Nephron (organoid): ENCODE measurements around the gene GPR132.
"Not testable (repeated sequence)": the region's sequence is repeated elsewhere in the genome, so short reads cannot be mapped to it uniquely, and the experiment has no call there.

Experiments used
- H3K27ac Mint-ChIP-seq, 3 experiments: 2 replicates each; pipeline ENCODE4 v1.8.0; 2020; ENCODE audit warnings: mixed read lengths in 3 of 3, mild to moderate bottlenecking in 2 of 3, moderate library complexity in 1 of 3
- H3K27me3 Mint-ChIP-seq: 2 replicates; pipeline ENCODE4 v1.8.0; 2021; ENCODE audit warnings: low read depth, mild to moderate bottlenecking, moderate library complexity, mixed read lengths
- H3K36me3 Mint-ChIP-seq: 2 replicates; pipeline ENCODE4 v1.8.0; 2020; ENCODE audit warnings: low read depth, mixed read lengths
- H3K4me1 Mint-ChIP-seq: 2 replicates; pipeline ENCODE4 v1.8.0; 2020; ENCODE audit warnings: mixed read lengths
- H3K4me3 Mint-ChIP-seq, 3 experiments: 2 replicates each; pipeline ENCODE4 v1.8.0; 2020; ENCODE audit warnings: mild to moderate bottlenecking in 3 of 3, mixed read lengths in 3 of 3, moderate library complexity in 2 of 3
- H3K9me3 Mint-ChIP-seq: 2 replicates; pipeline ENCODE4 v1.8.0; 2020; ENCODE audit warnings: mixed read lengths
- TF ChIP-seq, protein P1 (sequence below), 3 experiments: fragments of 200-600 bp; sonication (generic); IDR thresholded peaks; one replicate each; pipeline ENCODE4 v1.5.0; 2021; ENCODE audit warnings: antibody characterized with exemption in 3 of 3; ENCODE audit not compliant: unreplicated experiment in 3 of 3

GPR132 gene, protein sequence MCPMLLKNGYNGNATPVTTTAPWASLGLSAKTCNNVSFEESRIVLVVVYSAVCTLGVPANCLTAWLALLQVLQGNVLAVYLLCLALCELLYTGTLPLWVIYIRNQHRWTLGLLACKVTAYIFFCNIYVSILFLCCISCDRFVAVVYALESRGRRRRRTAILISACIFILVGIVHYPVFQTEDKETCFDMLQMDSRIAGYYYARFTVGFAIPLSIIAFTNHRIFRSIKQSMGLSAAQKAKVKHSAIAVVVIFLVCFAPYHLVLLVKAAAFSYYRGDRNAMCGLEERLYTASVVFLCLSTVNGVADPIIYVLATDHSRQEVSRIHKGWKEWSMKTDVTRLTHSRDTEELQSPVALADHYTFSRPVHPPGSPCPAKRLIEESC

DNA sequence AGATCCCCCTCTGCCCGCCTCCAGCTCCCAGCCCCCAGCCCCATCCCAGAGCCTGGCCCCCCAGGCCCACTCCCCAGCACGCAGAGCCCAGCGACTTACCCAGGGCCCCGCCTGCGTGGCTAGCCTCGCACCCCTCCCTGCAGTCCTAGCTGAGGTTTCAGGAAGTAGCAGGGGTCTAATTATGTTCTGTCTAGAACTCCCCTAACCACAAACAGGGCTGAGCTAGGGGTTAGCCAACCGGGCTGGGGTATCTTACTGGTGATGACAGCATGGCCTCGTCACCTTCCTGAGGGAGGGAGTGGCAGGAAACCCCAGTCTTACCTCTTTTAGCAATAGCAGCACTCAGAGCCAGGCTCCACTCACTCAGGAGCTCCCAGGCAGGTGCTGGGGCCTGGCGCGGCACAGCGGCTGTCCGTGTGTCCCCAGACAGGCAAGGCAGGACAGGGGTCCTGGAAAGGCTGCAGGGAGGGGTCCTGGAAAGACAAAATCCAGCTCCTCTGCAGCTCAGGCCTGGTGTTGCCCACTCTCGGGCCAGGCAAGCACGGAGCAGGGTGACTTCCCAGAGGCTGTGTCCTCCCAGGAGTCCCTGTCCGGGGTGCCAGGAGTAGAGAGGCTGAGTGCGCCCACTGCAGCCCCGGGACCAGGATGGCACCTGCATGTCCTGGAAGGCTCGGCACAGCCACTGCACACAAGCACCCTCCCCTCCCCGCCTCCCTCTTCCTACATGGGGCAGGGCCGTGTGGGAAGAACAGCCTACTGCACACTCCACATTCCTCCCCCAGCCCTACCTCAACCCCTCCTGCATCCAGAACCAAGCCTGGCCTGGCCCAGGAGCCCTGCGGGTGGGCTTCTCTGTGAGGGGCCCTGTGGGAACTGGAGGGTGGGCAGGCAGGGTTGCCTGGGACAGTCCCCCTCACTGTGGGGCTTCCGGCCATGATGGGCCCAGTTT lies at the start of gene GPR132:
Gene GPR132 (minus strand): TSS at position 151 of the 949 bp plus-strand sequence. CDS start 10,010 bp downstream, outside the sequence.
- H3K27me3 Mint-ChIP-seq, result peaks cover 16% of the 10 kb centered on the region
- no peaks in the 10 kb centered on the region for H3K36me3 Mint-ChIP-seq
- no peaks in the 10 kb centered on the region for H3K9me3 Mint-ChIP-seq
- H3K4me3 Mint-ChIP-seq, result no peak within 1 kb of the TSS
- peak within 1 kb of the TSS in 2 of 3 experiments; percentile 30 to 70 for H3K27ac Mint-ChIP-seq
- TF ChIP-seq, protein P1, sequence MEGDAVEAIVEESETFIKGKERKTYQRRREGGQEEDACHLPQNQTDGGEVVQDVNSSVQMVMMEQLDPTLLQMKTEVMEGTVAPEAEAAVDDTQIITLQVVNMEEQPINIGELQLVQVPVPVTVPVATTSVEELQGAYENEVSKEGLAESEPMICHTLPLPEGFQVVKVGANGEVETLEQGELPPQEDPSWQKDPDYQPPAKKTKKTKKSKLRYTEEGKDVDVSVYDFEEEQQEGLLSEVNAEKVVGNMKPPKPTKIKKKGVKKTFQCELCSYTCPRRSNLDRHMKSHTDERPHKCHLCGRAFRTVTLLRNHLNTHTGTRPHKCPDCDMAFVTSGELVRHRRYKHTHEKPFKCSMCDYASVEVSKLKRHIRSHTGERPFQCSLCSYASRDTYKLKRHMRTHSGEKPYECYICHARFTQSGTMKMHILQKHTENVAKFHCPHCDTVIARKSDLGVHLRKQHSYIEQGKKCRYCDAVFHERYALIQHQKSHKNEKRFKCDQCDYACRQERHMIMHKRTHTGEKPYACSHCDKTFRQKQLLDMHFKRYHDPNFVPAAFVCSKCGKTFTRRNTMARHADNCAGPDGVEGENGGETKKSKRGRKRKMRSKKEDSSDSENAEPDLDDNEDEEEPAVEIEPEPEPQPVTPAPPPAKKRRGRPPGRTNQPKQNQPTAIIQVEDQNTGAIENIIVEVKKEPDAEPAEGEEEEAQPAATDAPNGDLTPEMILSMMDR (IDR thresholded peaks at IDR 0.05; ENCODE audit: unreplicated experiment in 3 of 3), result no peak
- H3K4me1 Mint-ChIP-seq, result no peaks in the 10 kb centered on the region

DNA sequence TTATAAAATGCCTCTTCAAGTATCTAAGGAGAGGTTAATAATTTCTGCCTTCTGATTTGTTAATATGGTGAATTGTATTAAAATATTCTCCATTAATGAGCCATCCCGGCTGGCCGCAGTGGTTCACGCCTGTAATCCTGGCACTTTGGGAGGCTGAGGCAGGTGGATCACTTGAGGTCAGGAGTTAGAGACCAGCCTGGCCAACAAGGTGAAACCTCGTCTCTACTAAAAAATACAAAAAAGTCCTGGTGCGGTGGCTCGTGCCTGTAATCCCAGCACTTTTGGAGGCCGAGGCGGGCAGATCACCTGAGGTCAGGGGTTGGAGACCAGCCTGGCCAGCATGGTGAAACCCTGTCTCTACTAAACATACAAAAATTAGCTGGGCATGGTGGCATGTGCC lies 44.0 kb upstream of the GPR132 start:
- not testable (repeated sequence) for H3K9me3 Mint-ChIP-seq, H3K36me3 Mint-ChIP-seq, H3K4me3 Mint-ChIP-seq, H3K27ac Mint-ChIP-seq, H3K4me1 Mint-ChIP-seq
- peaks cover 33% of the 10 kb centered on the region for H3K27me3 Mint-ChIP-seq

DNA sequence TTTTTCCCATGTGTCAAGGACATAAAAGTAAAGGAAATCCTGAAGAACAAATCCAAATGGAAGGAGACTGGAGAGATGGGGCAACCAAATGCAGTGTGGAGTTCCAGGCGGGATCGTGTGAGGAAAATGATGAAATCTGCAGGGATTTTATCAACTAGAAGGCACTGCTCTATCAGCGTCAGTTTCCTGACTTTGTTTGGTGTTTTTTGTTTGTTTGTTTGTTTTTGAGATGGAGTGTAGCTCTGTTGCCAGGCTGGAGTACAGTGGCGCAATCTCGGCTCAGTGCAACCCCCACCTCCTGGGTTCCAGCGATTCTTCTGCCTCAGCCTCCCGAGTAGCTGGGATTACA lies 43.3 kb upstream of the GPR132 start:
- TF ChIP-seq, protein P1 (IDR thresholded peaks at IDR 0.05; ENCODE audit: unreplicated experiment in 3 of 3), result no peak
- H3K4me1 Mint-ChIP-seq, result no peaks in the 10 kb centered on the region

DNA sequence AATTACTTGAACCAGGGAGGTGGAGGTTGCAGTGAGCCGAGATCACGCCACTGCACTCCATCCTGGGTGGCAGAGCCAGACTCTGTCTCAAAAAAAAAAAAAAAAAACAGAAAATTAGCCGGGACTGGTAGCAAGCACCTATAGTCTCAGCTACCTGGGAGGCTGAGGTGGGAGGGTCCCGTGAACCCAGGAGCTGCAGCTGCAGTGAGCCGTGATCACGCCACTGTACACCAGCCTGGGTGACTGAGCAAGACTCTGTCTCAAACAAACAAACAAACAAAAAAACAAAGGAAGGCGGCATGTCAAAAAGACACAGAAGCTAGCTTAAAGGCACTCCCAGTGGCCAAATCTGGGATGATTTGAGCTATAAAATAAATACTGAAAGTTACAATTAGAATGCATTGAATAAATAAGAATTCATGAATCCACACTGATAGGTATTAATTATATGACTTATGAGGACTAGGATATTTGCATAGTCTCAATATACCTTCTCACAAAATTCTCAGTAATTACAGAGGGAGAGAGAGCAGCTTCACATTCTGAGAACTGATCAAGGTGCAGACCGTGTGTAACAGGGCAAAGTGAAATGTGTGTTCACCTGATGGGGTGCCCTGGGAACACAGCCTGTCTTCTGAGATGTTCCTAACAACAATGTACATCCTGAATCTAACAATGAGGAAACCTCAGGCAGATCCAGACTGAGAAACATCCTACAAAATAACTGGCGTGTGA lies 42.7 kb upstream of the GPR132 start:
- Mint-ChIP-seq H3K9me3 (peaks cover 16% of the 10 kb centered on the region), H3K27ac (no peak overlapping the region), H3K4me1 (no peaks in the 10 kb centered on the region), H3K36me3 (no peaks in the 10 kb centered on the region), H3K4me3 (no peak overlapping the region), H3K27me3 (peaks cover 45% of the 10 kb centered on the region)
- TF ChIP-seq, protein P1 (IDR thresholded peaks at IDR 0.05; ENCODE audit: unreplicated experiment in 3 of 3), result no peak

More for the DNA sequence above, 43.3 kb upstream of the GPR132 start:
- Mint-ChIP-seq H3K36me3 (no peaks in the 10 kb centered on the region), H3K4me3 (no peak overlapping the region), H3K27me3 (peaks cover 41% of the 10 kb centered on the region), H3K9me3 (peaks cover 14% of the 10 kb centered on the region), H3K27ac (no peak overlapping the region)

DNA sequence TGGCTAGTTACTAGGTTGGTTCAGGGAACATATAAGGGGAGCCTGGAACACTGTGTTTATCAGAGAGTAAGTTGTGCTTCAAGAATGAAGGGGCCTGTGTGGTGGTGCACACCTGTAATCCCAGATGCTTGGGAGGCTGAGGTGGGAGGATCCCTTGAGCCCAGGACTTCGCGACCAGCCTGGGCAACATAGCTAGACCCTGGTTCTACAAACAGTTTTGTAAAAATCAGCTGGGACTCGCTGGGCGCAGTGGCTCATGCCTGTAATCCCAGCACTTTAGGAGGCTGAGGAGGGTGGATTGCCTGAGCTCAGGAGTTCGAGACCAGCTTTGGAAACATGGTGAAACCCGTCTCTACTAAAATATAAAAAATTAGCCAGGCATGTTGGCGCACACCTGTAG lies 42.1 kb upstream of the GPR132 start:
- no peaks in the 10 kb centered on the region for H3K4me1 Mint-ChIP-seq
- no peak overlapping the region for H3K4me3 Mint-ChIP-seq
- H3K27me3 Mint-ChIP-seq, result peaks cover 49% of the 10 kb centered on the region
- H3K9me3 Mint-ChIP-seq, result peaks cover 16% of the 10 kb centered on the region
- TF ChIP-seq, protein P1 (IDR thresholded peaks at IDR 0.05; ENCODE audit: unreplicated experiment in 3 of 3), result no peak
- H3K27ac Mint-ChIP-seq, result no peak overlapping the region
- no peaks in the 10 kb centered on the region for H3K36me3 Mint-ChIP-seq

DNA sequence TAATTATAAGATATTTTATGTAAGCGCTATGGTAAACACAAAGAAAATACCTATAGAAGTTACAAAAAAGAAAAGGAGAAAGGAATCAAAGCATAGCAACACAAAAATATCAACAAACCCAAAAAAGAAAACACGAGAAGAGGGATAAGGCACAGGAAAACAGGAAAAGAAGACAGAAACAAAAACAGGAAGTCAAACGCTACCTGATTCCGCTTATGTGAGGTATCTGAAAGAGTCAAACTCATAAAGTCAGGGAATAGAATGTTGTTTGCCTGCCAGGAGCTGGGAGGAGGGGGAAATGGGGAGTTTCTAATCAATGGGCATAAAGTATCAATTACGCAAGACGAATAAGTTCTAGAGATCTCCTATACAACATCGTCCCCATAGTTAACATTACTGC lies 39.9 kb upstream of the GPR132 start:
- Mint-ChIP-seq H3K4me3 (no peak overlapping the region), H3K36me3 (no peaks in the 10 kb centered on the region), H3K27ac (no peak overlapping the region), H3K4me1 (no peaks in the 10 kb centered on the region), H3K27me3 (peaks cover 49% of the 10 kb centered on the region), H3K9me3 (peaks cover 25% of the 10 kb centered on the region)
- TF ChIP-seq, protein P1 (IDR thresholded peaks at IDR 0.05; ENCODE audit: unreplicated experiment in 3 of 3), result no peak
